ENCODE measurements around the gene AQP2. TPM values are rescaled to one million over a fixed set of nuclear protein-coding genes. Genes with fewer than 3 reads are reported as not detected.

AQP2 gene, protein sequence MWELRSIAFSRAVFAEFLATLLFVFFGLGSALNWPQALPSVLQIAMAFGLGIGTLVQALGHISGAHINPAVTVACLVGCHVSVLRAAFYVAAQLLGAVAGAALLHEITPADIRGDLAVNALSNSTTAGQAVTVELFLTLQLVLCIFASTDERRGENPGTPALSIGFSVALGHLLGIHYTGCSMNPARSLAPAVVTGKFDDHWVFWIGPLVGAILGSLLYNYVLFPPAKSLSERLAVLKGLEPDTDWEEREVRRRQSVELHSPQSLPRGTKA
- total RNA-seq = not detected in 2 replicates
- long read RNA-seq = 0 reads

- H3K9me3 Mint-ChIP-seq (ENCODE audit: unreplicated experiment) = no peaks in the 10 kb centered on the region
- H3K27ac Mint-ChIP-seq (ENCODE audit: unreplicated experiment) = no peak within 1 kb of the TSS
- DNase-seq (ENCODE audit: extremely low spot score, unreplicated experiment) = no peak
- H3K36me3 Mint-ChIP-seq (ENCODE audit: unreplicated experiment) = no peaks in the 10 kb centered on the region
- TF ChIP-seq CTCF (IDR thresholded peaks at IDR 0.05) = no peak
- no peak within 1 kb of the TSS for H3K4me3 Mint-ChIP-seq (ENCODE audit: unreplicated experiment)
- H3K27me3 Mint-ChIP-seq (ENCODE audit: unreplicated experiment) = no peaks in the 10 kb centered on the region
- peaks cover 4% of the 10 kb centered on the region for H3K4me1 Mint-ChIP-seq (ENCODE audit: unreplicated experiment)
Observed at GRCh38 chr12:49950273-49951251, at the start of gene AQP2. Gene AQP2, plus strand, starts transcription at chr12:49950737. Its CDS starts 94 bp downstream, at chr12:49950831.

GRCh38 chr12:49901026-49901425 is 49.5 kb upstream of the AQP2 start:
- no peak overlapping the region for H3K27ac Mint-ChIP-seq (ENCODE audit: unreplicated experiment)
- no peak overlapping the region for H3K4me3 Mint-ChIP-seq (ENCODE audit: unreplicated experiment)
- no peak for TF ChIP-seq CTCF (IDR thresholded peaks at IDR 0.05)
- H3K4me1 Mint-ChIP-seq (ENCODE audit: unreplicated experiment) = peaks cover 11% of the 10 kb centered on the region
- H3K9me3 Mint-ChIP-seq (ENCODE audit: unreplicated experiment) = no peaks in the 10 kb centered on the region
- H3K36me3 Mint-ChIP-seq (ENCODE audit: unreplicated experiment) = no peaks in the 10 kb centered on the region
- DNase-seq (ENCODE audit: extremely low spot score, unreplicated experiment) = no peak
- H3K27me3 Mint-ChIP-seq (ENCODE audit: unreplicated experiment) = peaks cover 3% of the 10 kb centered on the region

GRCh38 chr12:49901986-49902385 is 48.6 kb upstream of the AQP2 start:
- Mint-ChIP-seq H3K27me3 (ENCODE audit: unreplicated experiment) (peaks cover 3% of the 10 kb centered on the region), H3K27ac (ENCODE audit: unreplicated experiment) (no peak overlapping the region), H3K9me3 (ENCODE audit: unreplicated experiment) (no peaks in the 10 kb centered on the region), H3K4me3 (ENCODE audit: unreplicated experiment) (no peak overlapping the region), H3K36me3 (ENCODE audit: unreplicated experiment) (no peaks in the 10 kb centered on the region), H3K4me1 (ENCODE audit: unreplicated experiment) (peaks cover 11% of the 10 kb centered on the region)
- no peak for TF ChIP-seq CTCF (IDR thresholded peaks at IDR 0.05)
- DNase-seq (ENCODE audit: extremely low spot score, unreplicated experiment) = no peak

DNA sequence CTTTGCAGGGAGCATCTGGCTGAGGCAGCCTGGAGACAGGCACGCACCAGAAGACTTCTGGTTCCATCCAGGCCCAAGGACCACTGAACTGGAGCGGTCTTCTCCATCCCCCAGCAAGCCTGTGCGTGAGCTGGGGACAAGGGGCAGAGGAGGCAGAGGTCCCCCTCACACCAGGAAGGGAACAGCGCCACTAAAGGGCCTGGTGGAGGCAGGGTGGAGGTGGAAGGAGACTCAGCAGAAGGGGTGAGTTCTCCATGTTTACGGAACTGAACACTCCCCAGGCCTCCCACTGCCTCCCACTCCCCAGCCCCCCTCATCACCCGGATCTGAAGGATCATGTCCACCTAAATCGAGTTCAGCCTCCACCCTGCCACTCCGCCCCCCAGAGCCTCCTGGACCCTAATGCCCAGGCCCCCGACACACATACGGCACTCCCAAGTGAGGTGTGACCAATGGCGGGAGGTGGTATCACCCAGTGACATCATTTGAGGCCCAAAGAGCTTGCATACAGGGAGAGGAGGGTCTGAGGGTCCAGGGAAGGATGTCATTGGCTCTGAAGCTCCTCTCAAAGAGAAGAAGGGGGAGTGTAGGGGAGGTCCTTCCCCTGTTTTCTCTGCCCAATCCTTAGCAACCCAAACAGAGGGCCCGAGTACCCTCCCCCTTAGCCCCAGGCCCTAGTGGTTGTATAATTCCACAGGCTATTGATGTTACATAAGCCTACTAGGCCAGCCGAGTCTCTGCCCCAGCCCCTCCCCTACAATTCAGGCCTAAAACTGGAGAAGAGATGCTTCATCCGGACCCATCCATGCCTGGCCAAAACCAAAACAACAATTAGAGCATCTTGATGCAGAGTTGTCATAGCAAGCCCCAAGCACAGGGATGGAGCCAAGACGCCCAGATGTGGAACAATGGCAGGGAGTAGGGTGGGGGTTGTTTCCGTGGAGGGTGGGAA is 47.9 kb upstream of the AQP2 start:
- Mint-ChIP-seq H3K27me3 (ENCODE audit: unreplicated experiment) (peaks cover 3% of the 10 kb centered on the region), H3K9me3 (ENCODE audit: unreplicated experiment) (no peaks in the 10 kb centered on the region), H3K36me3 (ENCODE audit: unreplicated experiment) (no peaks in the 10 kb centered on the region), H3K27ac (ENCODE audit: unreplicated experiment) (no peak overlapping the region), H3K4me3 (ENCODE audit: unreplicated experiment) (peak overlapping the region; percentile 60), H3K4me1 (ENCODE audit: unreplicated experiment) (peaks cover 11% of the 10 kb centered on the region)
- no peak for DNase-seq (ENCODE audit: extremely low spot score, unreplicated experiment)
- TF ChIP-seq CTCF (IDR thresholded peaks at IDR 0.05) = no peak

Data from osteocyte (in vitro differentiated cells).